Spleen (tissue), 11 donors: ENCODE results near the gene SEMA4C. TPM values are rescaled to one million over a fixed set of nuclear protein-coding genes. Genes with fewer than 3 reads are reported as not detected.

Source experiments
- DNase-seq: peaks from one replicate; pipeline ENCODE4 v3.0.0-alpha.2; 2020
- H3K27ac ChIP-seq, 8 donors: fragments of 200-600 bp; sonication (generic) in 7 of 8; 1 replicate in 4 of 8; 2 replicates in 4 of 8; pipeline versions ENCODE4 v1.5.0 to v1.8.0; 2016 to 2021; ENCODE audit warnings: inconsistent platforms in 4 of 8, mild to moderate bottlenecking in 4 of 8, moderate library complexity in 1 of 8
- H3K27me3 ChIP-seq, 7 donors: fragments of 200-600 bp; sonication (generic) in 6 of 7; replicated peaks in 1 of 7; 1 replicate in 4 of 7; 2 replicates in 3 of 7; pipeline versions ENCODE4 v1.5.0 to v1.8.0; 2016 to 2021; ENCODE audit warnings: inconsistent platforms in 3 of 7, mild to moderate bottlenecking in 1 of 7
- H3K36me3 ChIP-seq, 6 donors: fragments of 200-600 bp; sonication (generic) in 5 of 6; 1 replicate in 4 of 6; 2 replicates in 2 of 6; pipeline versions ENCODE4 v1.5.0 to v1.8.0; 2016 to 2021; ENCODE audit warnings: inconsistent platforms in 2 of 6
- H3K4me1 ChIP-seq, 6 donors: fragments of 200-600 bp; sonication (generic) in 5 of 6; 1 replicate in 3 of 6; 2 replicates in 3 of 6; pipeline versions ENCODE4 v1.5.0 to v1.8.0; 2016 to 2021; ENCODE audit warnings: inconsistent platforms in 3 of 6
- H3K4me3 ChIP-seq, 8 donors: fragments of 200-600 bp; sonication (generic) in 7 of 8; 1 replicate in 4 of 8; 2 replicates in 4 of 8; pipeline versions ENCODE4 v1.5.0 to v1.8.0; 2016 to 2021; ENCODE audit warnings: inconsistent platforms in 4 of 8, mild to moderate bottlenecking in 4 of 8, moderate library complexity in 2 of 8
- H3K9me3 ChIP-seq, 8 donors: fragments of 200-600 bp; sonication (generic) in 7 of 8; 1 replicate in 4 of 8; 2 replicates in 4 of 8; pipeline versions ENCODE4 v1.5.0 to v1.8.0; 2016 to 2021; ENCODE audit warnings: inconsistent platforms in 4 of 8
- CTCF ChIP-seq, 11 experiments: fragments of 200-600 bp in 7 of 11; fragments of 450-650 bp in 4 of 11; sonication (generic) in 4 of 11; IDR thresholded peaks in 8 of 11; conservative IDR thresholded peaks in 3 of 11; 1 replicate in 7 of 11; 2 replicates in 4 of 11; pipeline versions ENCODE4 v1.4.0 to v1.8.0; 2016 to 2021; ENCODE audit warnings: antibody characterized with exemption in 11 of 11, inconsistent platforms in 4 of 11, mild to moderate bottlenecking in 1 of 11
- POLR2A ChIP-seq, 3 donors: fragments of 450-650 bp; IDR thresholded peaks; one replicate each; pipeline ENCODE4 v1.5.1; 2017; ENCODE audit warnings: antibody characterized with exemption in 3 of 3, mild to moderate bottlenecking in 1 of 3
- POLR2AphosphoS5 ChIP-seq, 3 donors: sonication (generic); formaldehyde crosslinking; IDR thresholded peaks; one replicate each; pipeline ENCODE4 v1.5.1; 2017; ENCODE audit warnings: antibody characterized with exemption in 3 of 3
- WGBS, 5 donors: extraction: QIAGEN DNeasy Blood & Tissue Kit in 3 of 5; methylation state at CpG; one replicate each; pipeline versions ENCODE4 v1.1.5 to v1.1.7; 2013 to 2018; 5-methylcytosine and 5-hydroxymethylcytosine counted together
- intact Hi-C: fragments of 100-400 bp; cut with DNase I; formaldehyde crosslinking; loops from one replicate; pipeline ENCODE4 v1.15.0; 2023; ENCODE audit warnings: low total_unique reads
- polyA plus RNA-seq, 3 donors: library from polyadenylated mRNA; stranded (reverse); fragments of 200-250 nt; gene quantifications; one replicate each; pipeline ENCODE4 v1.2.1, GENCODE V29; 2013
- total RNA-seq, 7 donors: library from RNA; depleted of rRNA in 3 of 7; stranded (reverse); fragments of >200 nt in 3 of 7; fragmentation: NEBNext Ultra II Directional in 4 of 7; extraction: Animal tissue kit (Norgen Biotek cat#: 25700) in 4 of 7; gene quantifications; one replicate each; pipeline versions ENCODE4 v1.1.0 to v1.2.1, GENCODE V29; 2016 to 2021
- donor health status: healthy with polysubstance abuse.
- donor health status: DM: no; HTN: no; CAD: no; lungs with moderate emphysema.
- donor health status: DM: no; HTN: no; CAD: no.
- donor health status: Bipolar disorder and iron deficiency.
- donor health status: healthy.
- donor health status: DM: no; HTN: no; CAD: no.
- donor health status: DM: yes; HTN: yes; CAD: no.

Gene SEMA4C
- total and polyA plus RNA-seq, 10 donors: 6.1 to 205 (median 68.1) TPM

DNA sequence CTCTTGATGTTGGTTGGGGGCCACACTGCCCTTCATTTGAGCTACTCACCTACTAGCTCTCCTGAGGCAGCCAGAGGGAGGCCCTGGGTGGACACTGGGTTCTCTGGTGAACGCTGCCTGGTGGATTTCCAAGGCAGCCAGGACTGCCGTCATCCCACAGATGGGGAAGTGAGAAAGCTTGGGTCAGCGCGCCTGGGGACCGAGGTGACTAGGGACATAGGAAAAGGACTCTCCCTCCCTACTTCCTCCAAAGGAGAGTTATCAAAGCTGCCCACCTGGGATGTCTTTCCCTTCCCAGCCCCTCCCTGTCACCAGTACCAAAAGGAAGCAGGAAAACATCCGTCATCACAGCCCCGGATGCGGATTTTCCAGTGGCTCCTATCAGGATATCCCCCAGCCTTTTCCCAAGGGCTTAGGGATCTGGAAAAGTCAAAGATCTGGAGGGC is 3.8 kb upstream of the SEMA4C start:
- H3K9me3 ChIP-seq: no peaks in the 10 kb centered on the region
- peak overlapping the region; percentile 41 to 98 (median 95) for H3K27ac ChIP-seq
- intact Hi-C loops: no loop called here
- no peaks in the 10 kb centered on the region for H3K36me3 ChIP-seq
- H3K4me1 ChIP-seq: peaks cover 28 to 100% (median 80%) of the 10 kb centered on the region in 6 donors
- peak overlapping the region in 3 of 8 donors; percentile 11 to 81 (median 38) for H3K4me3 ChIP-seq
- peaks cover 0 to 37% (median 15%) of the 10 kb centered on the region in 7 donors for H3K27me3 ChIP-seq
- TF ChIP-seq POLR2AphosphoS5 (IDR thresholded peaks at IDR 0.05) (peak in 2 of 3 donors; percentile 68 to 74), CTCF (IDR thresholded peaks at IDR 0.05 in 8 of 11, conservative IDR thresholded peaks at IDR 0.05 in 3 of 11) (no peak)
- DNase-seq: peak; percentile 85
- WGBS, 5 donors: 38 to 58% (median 42%) methylated on average over 8 of the region's 8 CpGs

DNA sequence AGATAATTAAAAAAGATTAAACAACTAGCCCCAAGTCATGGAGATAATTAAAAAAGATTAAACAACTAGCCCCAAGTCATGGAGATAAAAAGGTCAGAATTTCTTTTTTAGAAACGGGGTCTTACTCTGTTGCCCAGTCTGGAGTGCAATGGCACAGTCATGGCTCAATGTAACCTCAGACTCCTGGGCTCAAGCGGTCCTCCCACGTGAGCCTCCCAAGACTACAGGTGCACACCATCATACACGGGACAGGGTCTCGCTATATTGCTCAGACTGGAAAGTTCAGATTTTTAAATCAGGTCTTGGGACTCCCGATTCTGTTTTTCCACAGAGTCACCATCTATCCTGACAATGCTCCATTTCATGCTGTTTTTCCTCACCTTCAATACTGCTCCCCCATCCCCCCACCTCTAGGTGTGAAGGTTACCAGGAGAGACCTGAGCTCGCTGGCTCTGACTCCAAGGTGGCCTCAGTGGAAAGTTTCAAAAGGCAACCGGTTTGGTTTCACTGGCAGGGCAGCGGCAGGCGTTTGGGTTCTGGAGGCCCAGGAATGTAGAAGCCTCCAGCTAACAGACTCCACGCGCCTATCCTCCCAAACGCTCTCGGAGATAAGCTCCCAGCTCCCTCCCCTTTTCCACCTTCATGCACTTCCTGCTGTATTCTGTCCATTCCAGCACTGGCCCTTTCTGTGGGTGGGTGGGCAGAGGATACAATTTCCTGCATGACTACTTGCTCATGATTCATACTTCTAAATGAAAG is 2.9 kb upstream of the SEMA4C start:
- peak overlapping the region in 5 of 8 donors; percentile 3 to 81 (median 11) for H3K4me3 ChIP-seq
- peak overlapping the region; percentile 40 to 98 (median 95) for H3K27ac ChIP-seq
- H3K4me1 ChIP-seq: peaks cover 22 to 100% (median 83%) of the 10 kb centered on the region in 6 donors
- H3K9me3 ChIP-seq: no peaks in the 10 kb centered on the region
- intact Hi-C loops: no loop called here
- peaks cover 0 to 46% (median 17%) of the 10 kb centered on the region in 7 donors for H3K27me3 ChIP-seq
- DNase-seq: no peak
- TF ChIP-seq CTCF (IDR thresholded peaks at IDR 0.05 in 8 of 11, conservative IDR thresholded peaks at IDR 0.05 in 3 of 11) (no peak), POLR2A (IDR thresholded peaks at IDR 0.05) (no peak), POLR2AphosphoS5 (IDR thresholded peaks at IDR 0.05) (no peak)
- 59 to 81% (median 77%) methylated on average over 14 of the region's 14 CpGs for WGBS, 5 donors
- peaks cover 0 to 1% (median 0%) of the 10 kb centered on the region in 6 donors for H3K36me3 ChIP-seq

GRCh38 chr2:96870626-96871255 is 861 bp upstream of the SEMA4C start:
- WGBS, 5 donors: 6 to 11% (median 8%) methylated on average over 13 of the region's 13 CpGs
- H3K9me3 ChIP-seq: no peaks in the 10 kb centered on the region
- H3K27me3 ChIP-seq: peaks cover 0 to 64% (median 17%) of the 10 kb centered on the region in 7 donors
- TF ChIP-seq POLR2AphosphoS5 (IDR thresholded peaks at IDR 0.05) (peak; percentile 52 to 80 (median 56)), CTCF (IDR thresholded peaks at IDR 0.05 in 8 of 11, conservative IDR thresholded peaks at IDR 0.05 in 3 of 11) (no peak), POLR2A (IDR thresholded peaks at IDR 0.05) (no peak)
- H3K4me3 ChIP-seq: peak overlapping the region; percentile 55 to 94 (median 83)
- intact Hi-C loops: no loop called here
- peaks cover 19 to 100% (median 84%) of the 10 kb centered on the region in 6 donors for H3K4me1 ChIP-seq
- H3K27ac ChIP-seq: peak overlapping the region; percentile 89 to 98 (median 95)
- DNase-seq: peak; percentile 88
- H3K36me3 ChIP-seq: peaks cover 0 to 20% (median 6%) of the 10 kb centered on the region in 6 donors
